MM.1S (cell line): ENCODE measurements around the gene CERS2.
A peak's percentile ranks its signal among the peaks of the same experiment; 100 is the strongest.

Experiments
- DNase-seq: peaks from one replicate; pipeline ENCODE4 v3.0.0-alpha.2; 2015
- H2AFZ ChIP-seq: fragments of 300-600 bp; sonication (generic); 2 replicates; pipeline ENCODE4 v1.6.0; 2016; ENCODE audit warnings: antibody characterized with exemption, low read length
- H3F3A ChIP-seq: fragments of 300-600 bp; sonication (generic); 2 replicates; pipeline ENCODE4 v1.6.1; 2016; ENCODE audit warnings: mild to moderate bottlenecking, antibody characterized with exemption, low read length, moderate library complexity, mixed read lengths; ENCODE audit not compliant: insufficient read depth
- H3K27ac ChIP-seq: fragments of 300-600 bp; sonication (generic); 2 replicates; pipeline ENCODE4 v1.5.1; 2016; ENCODE audit warnings: mild to moderate bottlenecking, low read length
- H3K27me3 ChIP-seq: fragments of 300-600 bp; sonication (generic); replicated peaks from 2 replicates; pipeline ENCODE4 v1.6.0; 2016; ENCODE audit warnings: low read length; ENCODE audit not compliant: insufficient read depth
- H3K36me3 ChIP-seq: fragments of 300-600 bp; sonication (generic); replicated peaks from 2 replicates; pipeline ENCODE4 v1.6.1; 2016; ENCODE audit warnings: mild to moderate bottlenecking, low read length, mixed read lengths; ENCODE audit not compliant: insufficient read depth
- H3K4me1 ChIP-seq: fragments of 300-600 bp; sonication (generic); 2 replicates; pipeline ENCODE4 v1.6.1; 2016; ENCODE audit warnings: low read length, mixed read lengths
- H3K4me2 ChIP-seq: fragments of 300-600 bp; sonication (generic); 2 replicates; pipeline ENCODE4 v1.6.0; 2016; ENCODE audit warnings: low read depth, low read length
- H3K4me3 ChIP-seq: fragments of 300-600 bp; sonication (generic); 2 replicates; pipeline ENCODE4 v1.5.1; 2016; ENCODE audit warnings: low read length, mixed read lengths
- H3K79me2 ChIP-seq: fragments of 300-600 bp; sonication (generic); 2 replicates; pipeline ENCODE4 v1.6.1; 2016; ENCODE audit warnings: mixed run types, low read length, mixed read lengths
- H3K9ac ChIP-seq: fragments of 300-600 bp; sonication (generic); 2 replicates; pipeline ENCODE4 v1.6.1; 2016; ENCODE audit warnings: low read length, mixed read lengths
- H3K9me2 ChIP-seq: fragments of 300-600 bp; sonication (generic); replicated peaks from 2 replicates; pipeline ENCODE4 v1.6.1; 2016; ENCODE audit warnings: mild to moderate bottlenecking, low read length, mixed read lengths; ENCODE audit not compliant: insufficient read depth
- H3K9me3 ChIP-seq: fragments of 300-600 bp; sonication (generic); replicated peaks from 2 replicates; pipeline ENCODE4 v1.6.1; 2016; ENCODE audit warnings: mild to moderate bottlenecking, low read length, mixed read lengths; ENCODE audit not compliant: insufficient read depth
- H4K20me1 ChIP-seq: fragments of 300-600 bp; sonication (generic); 2 replicates; pipeline ENCODE4 v1.6.1; 2016; ENCODE audit warnings: mild to moderate bottlenecking, low read length, moderate library complexity, mixed read lengths; ENCODE audit not compliant: insufficient read depth
- EZH2 ChIP-seq: fragments of 300-600 bp; sonication (generic); optimal IDR thresholded peaks from 2 replicates; pipeline ENCODE3; 2017; ENCODE audit warnings: low read depth, mild to moderate bottlenecking, antibody characterized with exemption, low read length, mixed read lengths
- EZH2phosphoT487 ChIP-seq: fragments of 300-600 bp; sonication (generic); IDR thresholded peaks from 2 replicates; pipeline ENCODE4 v1.6.1; 2018; ENCODE audit warnings: antibody characterized with exemption, low read length
- TF ChIP-seq, protein P1 (sequence below): fragments of 300-600 bp; sonication (generic); IDR thresholded peaks from 2 replicates; pipeline ENCODE4 v1.5.1; 2016; ENCODE audit warnings: antibody characterized with exemption, low read length, mixed read lengths

Gene CERS2

DNA sequence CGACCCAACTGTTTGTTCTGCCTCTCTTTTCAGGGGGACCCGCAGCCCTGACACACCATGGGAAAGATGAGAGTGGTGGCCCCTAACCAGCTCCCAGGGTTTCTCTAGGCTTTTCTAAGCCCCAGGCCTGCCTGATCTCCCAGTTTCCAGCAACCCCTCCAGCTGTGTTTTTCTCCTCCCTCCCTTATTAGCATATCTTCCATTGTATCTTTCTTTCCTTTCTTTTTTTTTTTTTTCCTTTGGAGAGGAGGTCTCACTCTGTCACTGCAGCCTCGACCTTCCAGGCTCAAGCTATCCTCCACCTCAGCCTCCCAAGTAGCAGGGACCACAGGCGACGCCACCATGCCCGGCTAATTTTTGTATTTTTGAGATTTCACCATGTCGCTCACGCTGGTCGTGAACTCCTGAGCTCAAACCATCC, 1.8 kb upstream of the CERS2 start:
- Histone ChIP-seq H3K4me2 (no peak overlapping the region), H3K9me3 (no peaks in the 10 kb centered on the region), H2AFZ (no peak overlapping the region), H3K27me3 (no peaks in the 10 kb centered on the region), H3K4me1 (peaks cover 41% of the 10 kb centered on the region), H3K27ac (no peak overlapping the region), H3F3A (peaks cover 14% of the 10 kb centered on the region; the same call in 1 of the 2 replicates), H4K20me1 (no peaks in the 10 kb centered on the region), H3K36me3 (no peaks in the 10 kb centered on the region), H3K9me2 (no peaks in the 10 kb centered on the region), H3K4me3 (no peak overlapping the region), H3K79me2 (peaks cover 28% of the 10 kb centered on the region), H3K9ac (no peak overlapping the region)
- no peak for DNase-seq
- no peak for TF ChIP-seq EZH2
- no peak for TF ChIP-seq EZH2phosphoT487
- TF ChIP-seq, protein P1, sequence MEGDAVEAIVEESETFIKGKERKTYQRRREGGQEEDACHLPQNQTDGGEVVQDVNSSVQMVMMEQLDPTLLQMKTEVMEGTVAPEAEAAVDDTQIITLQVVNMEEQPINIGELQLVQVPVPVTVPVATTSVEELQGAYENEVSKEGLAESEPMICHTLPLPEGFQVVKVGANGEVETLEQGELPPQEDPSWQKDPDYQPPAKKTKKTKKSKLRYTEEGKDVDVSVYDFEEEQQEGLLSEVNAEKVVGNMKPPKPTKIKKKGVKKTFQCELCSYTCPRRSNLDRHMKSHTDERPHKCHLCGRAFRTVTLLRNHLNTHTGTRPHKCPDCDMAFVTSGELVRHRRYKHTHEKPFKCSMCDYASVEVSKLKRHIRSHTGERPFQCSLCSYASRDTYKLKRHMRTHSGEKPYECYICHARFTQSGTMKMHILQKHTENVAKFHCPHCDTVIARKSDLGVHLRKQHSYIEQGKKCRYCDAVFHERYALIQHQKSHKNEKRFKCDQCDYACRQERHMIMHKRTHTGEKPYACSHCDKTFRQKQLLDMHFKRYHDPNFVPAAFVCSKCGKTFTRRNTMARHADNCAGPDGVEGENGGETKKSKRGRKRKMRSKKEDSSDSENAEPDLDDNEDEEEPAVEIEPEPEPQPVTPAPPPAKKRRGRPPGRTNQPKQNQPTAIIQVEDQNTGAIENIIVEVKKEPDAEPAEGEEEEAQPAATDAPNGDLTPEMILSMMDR: no peak

DNA sequence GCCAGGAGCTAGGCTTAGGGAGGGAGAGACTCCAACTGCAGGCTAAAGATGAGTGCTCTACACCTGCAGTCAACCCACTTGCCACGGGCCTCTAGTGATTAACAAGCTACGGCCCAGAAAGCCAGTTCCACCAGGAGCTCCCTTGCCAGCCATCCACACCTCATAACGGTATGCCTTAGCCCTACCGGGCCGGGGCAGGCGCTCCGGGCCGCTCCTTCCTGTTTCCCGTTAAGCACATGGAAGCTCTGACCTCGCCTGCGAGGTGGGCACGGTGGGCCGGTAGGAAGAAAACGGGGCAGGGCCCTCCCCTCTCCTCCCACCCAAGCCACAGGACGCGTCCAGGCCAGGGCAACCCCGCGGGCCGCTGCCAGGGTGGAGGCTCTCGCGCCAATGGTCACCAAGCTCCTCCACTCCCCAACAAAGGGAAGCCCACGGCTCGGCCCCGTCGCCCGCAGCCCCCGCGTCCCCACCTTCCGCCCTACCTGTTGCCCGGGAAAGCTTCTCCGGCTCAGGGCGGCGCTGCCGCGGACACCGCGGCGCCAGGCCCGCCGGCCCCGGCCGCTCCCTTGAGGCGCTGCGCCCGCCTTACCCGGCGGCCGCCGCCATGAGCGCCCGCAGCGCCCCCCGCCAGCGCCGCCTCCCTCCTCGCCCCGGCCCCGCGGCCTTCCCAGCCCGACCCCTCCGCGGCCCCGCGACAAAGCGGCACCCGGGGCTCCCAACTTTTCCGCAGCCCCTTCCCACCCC, 627 bp downstream of the CERS2 start:
- H3K4me2 ChIP-seq: peak overlapping the region; percentile 86
- H3K4me3 ChIP-seq: peak overlapping the region; percentile 91
- H3F3A ChIP-seq: peaks cover 14% of the 10 kb centered on the region; the same call in 1 of the 2 replicates
- peak overlapping the region; percentile 73 for H2AFZ ChIP-seq
- 0 out of 2 replicates have a peak, but pooled peaks cover 6% of the 10 kb centered on the region for H4K20me1 ChIP-seq
- peak overlapping the region; percentile 30; the same call in 1 of the 2 replicates for H3K27ac ChIP-seq
- H3K9ac ChIP-seq: peak overlapping the region; percentile 86
- H3K79me2 ChIP-seq: peaks cover 50% of the 10 kb centered on the region
- H3K9me3 ChIP-seq: no peaks in the 10 kb centered on the region
- H3K36me3 ChIP-seq: no peaks in the 10 kb centered on the region
- peak; percentile 47 for DNase-seq
- H3K9me2 ChIP-seq: no peaks in the 10 kb centered on the region
- H3K4me1 ChIP-seq: peaks cover 31% of the 10 kb centered on the region
- TF ChIP-seq EZH2 (no peak), EZH2phosphoT487 (no peak)
- TF ChIP-seq, protein P1: no peak
- H3K27me3 ChIP-seq: no peaks in the 10 kb centered on the region

DNA sequence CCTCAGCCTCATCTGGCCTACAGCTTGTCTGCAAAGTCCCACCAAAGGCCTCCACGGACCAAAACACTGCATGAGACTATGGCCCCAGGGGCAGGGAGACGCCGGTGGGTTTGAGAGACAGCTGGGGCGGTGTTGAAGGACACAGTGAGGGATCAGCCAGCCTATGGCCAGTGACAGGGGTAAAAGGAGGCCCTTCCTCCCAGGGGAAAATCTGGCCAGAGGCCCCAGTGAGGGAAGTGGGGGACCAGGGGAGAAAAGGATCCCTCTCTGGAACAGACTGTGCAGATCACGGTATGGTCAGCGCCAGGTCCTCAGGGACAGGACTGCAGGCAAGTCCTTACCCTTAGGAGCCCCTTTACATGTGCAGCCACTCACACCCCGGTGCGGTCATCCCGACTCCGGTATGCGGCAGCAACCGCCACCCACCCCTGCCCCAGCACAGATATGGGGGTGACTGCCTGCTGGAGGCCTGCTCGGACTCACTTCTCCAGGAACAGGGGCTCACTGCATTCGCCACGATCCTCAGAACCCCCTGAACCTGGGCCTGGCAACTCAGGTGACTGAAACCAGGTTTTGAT, 1.3 kb downstream of the CERS2 start:
- H3K79me2 ChIP-seq: peaks cover 57% of the 10 kb centered on the region
- no peaks in the 10 kb centered on the region for H3K27me3 ChIP-seq
- peaks cover 14% of the 10 kb centered on the region; the same call in 1 of the 2 replicates for H3F3A ChIP-seq
- DNase-seq: peak; percentile 40
- peak overlapping the region; percentile 30; the same call in 1 of the 2 replicates for H3K27ac ChIP-seq
- H3K9ac ChIP-seq: peak overlapping the region; percentile 86
- no peaks in the 10 kb centered on the region for H3K9me2 ChIP-seq
- H4K20me1 ChIP-seq: 0 out of 2 replicates have a peak, but pooled peaks cover 6% of the 10 kb centered on the region
- TF ChIP-seq EZH2 (no peak), EZH2phosphoT487 (no peak)
- TF ChIP-seq, protein P1: no peak
- peaks cover 3% of the 10 kb centered on the region; the same call in 1 of the 2 replicates for H3K36me3 ChIP-seq
- peak overlapping the region; percentile 91 for H3K4me3 ChIP-seq
- peaks cover 29% of the 10 kb centered on the region for H3K4me1 ChIP-seq
- H3K4me2 ChIP-seq: peak overlapping the region; percentile 86
- no peaks in the 10 kb centered on the region for H3K9me3 ChIP-seq
- H2AFZ ChIP-seq: peak overlapping the region; percentile 73
